ENCODE results near the gene DTX3.
"Not testable (repeated sequence)": the region's sequence is repeated elsewhere in the genome, so short reads cannot be mapped to it uniquely, and the experiment has no call there.

The DTX3 gene

GRCh38 chr12:57583008-57583831, 21.4 kb upstream of the DTX3 start:
- peak; percentile 83 to 87 for DNase-seq

- DNase-seq, result no peak
These were observed 20.6 kb upstream of the DTX3 start for GRCh38 chr12:57584050-57584449.

GRCh38 chr12:57584690-57585089, 19.9 kb upstream of the DTX3 start:
- DNase-seq, result no peak

- no peak for DNase-seq
These were observed 19.5 kb upstream of the DTX3 start for GRCh38 chr12:57585156-57585555.

- no peak for DNase-seq
These were observed 18.5 kb upstream of the DTX3 start for GRCh38 chr12:57586128-57586527.

- DNase-seq, result no peak
These were observed 17.7 kb upstream of the DTX3 start for GRCh38 chr12:57586832-57587429.

- DNase-seq, result not testable (repeated sequence)
These were observed 15.5 kb upstream of the DTX3 start for GRCh38 chr12:57588951-57589610.

GRCh38 chr12:57590479-57590863, 14.2 kb upstream of the DTX3 start:
- DNase-seq, result no peak

GRCh38 chr12:57590864-57591781, 13.5 kb upstream of the DTX3 start, which contains the start of gene PIP4K2C:
PIP4K2C (plus strand) TSS chr12:57591192; CDS start chr12:57591290, 98 bp downstream.
- peak; percentile 80 to 86 for DNase-seq

- DNase-seq, result no peak
These were observed 12.8 kb upstream of the DTX3 start for GRCh38 chr12:57591782-57592325.

GRCh38 chr12:57592551-57593165, 12.0 kb upstream of the DTX3 start:
- no peak for DNase-seq

GRCh38 chr12:57593187-57593586, 11.4 kb upstream of the DTX3 start:
- DNase-seq, result no peak

- no peak for DNase-seq
These were observed 4.2 kb upstream of the DTX3 start for GRCh38 chr12:57600395-57600794.

- no peak for DNase-seq
These were observed 2.1 kb upstream of the DTX3 start for GRCh38 chr12:57602544-57602943.

- DNase-seq, result peak in 1 of 2 donors; percentile 24
These were observed 1.3 kb upstream of the DTX3 start for GRCh38 chr12:57603324-57603723.

- no peak for DNase-seq
These were observed 690 bp upstream of the DTX3 start for GRCh38 chr12:57603815-57604453.

- DNase-seq, result no peak
These were observed 577 bp downstream of the DTX3 start for GRCh38 chr12:57604992-57605810.

GRCh38 chr12:57605811-57606311, 1.2 kb downstream of the DTX3 start:
- no peak for DNase-seq

GRCh38 chr12:57606399-57606798, 1.8 kb downstream of the DTX3 start:
- DNase-seq, result no peak

GRCh38 chr12:57606821-57607220, 2.2 kb downstream of the DTX3 start:
- no peak for DNase-seq

Measured in CD4-positive, alpha-beta T cell treated with Interleukin-4 for 1 hour (primary cell).